Hepatocyte (in vitro differentiated cells): ENCODE data around the gene GPR3. TPM values are rescaled to one million over a fixed set of nuclear protein-coding genes. Genes with fewer than 3 reads are reported as not detected.
"Not testable (repeated sequence)": the region's sequence is repeated elsewhere in the genome, so short reads cannot be mapped to it uniquely, and the experiment has no call there.

Experiments used
- DNase-seq: peaks from one replicate; pipeline ENCODE4 v3.0.0-alpha.2; 2016; ENCODE audit warnings: low spot score
- H2AFZ ChIP-seq: fragments of 200-600 bp; sonication (generic); 2 replicates; pipeline ENCODE4 v1.6.0; 2016; ENCODE audit warnings: antibody characterized with exemption, mild to moderate bottlenecking
- H3K27ac ChIP-seq: fragments of 200-600 bp; sonication (generic); 2 replicates; pipeline ENCODE4 v1.5.1; 2016; ENCODE audit warnings: mild to moderate bottlenecking
- H3K27me3 ChIP-seq: fragments of 200-600 bp; sonication (generic); 2 replicates; pipeline ENCODE4 v1.6.1; 2016
- H3K36me3 ChIP-seq: fragments of 200-600 bp; sonication (generic); replicated peaks from 2 replicates; pipeline ENCODE4 v1.5.1; 2016; ENCODE audit warnings: low read depth; ENCODE audit not compliant: insufficient read depth
- H3K4me1 ChIP-seq: fragments of 200-600 bp; sonication (generic); 2 replicates; pipeline ENCODE4 v1.5.1; 2016; ENCODE audit warnings: mild to moderate bottlenecking, moderate library complexity; ENCODE audit not compliant: insufficient read depth
- H3K4me2 ChIP-seq: fragments of 200-600 bp; sonication (generic); 2 replicates; pipeline ENCODE4 v1.6.0; 2016
- H3K4me3 ChIP-seq: fragments of 200-600 bp; sonication (generic); 2 replicates; pipeline ENCODE4 v1.5.1; 2016; ENCODE audit warnings: mild to moderate bottlenecking
- H3K79me2 ChIP-seq: fragments of 200-600 bp; sonication (generic); 2 replicates; pipeline ENCODE4 v1.6.0; 2017; ENCODE audit warnings: mild to moderate bottlenecking
- H3K9me2 ChIP-seq: fragments of 200-600 bp; sonication (generic); replicated peaks from 2 replicates; pipeline ENCODE4 v1.6.0; 2017; ENCODE audit warnings: mild to moderate bottlenecking; ENCODE audit not compliant: insufficient read depth
- H3K9me3 ChIP-seq: fragments of 200-600 bp; sonication (generic); 2 replicates; pipeline ENCODE4 v1.5.1; 2016; ENCODE audit warnings: low read depth, mild to moderate bottlenecking
- H4K20me1 ChIP-seq: fragments of 200-600 bp; sonication (generic); 2 replicates; pipeline ENCODE4 v1.6.0; 2016; ENCODE audit warnings: mild to moderate bottlenecking; ENCODE audit not compliant: insufficient read depth, poor library complexity, severe bottlenecking
- EZH2 ChIP-seq: fragments of 200-600 bp; sonication (generic); IDR thresholded peaks from 2 replicates; pipeline ENCODE4 v1.6.1; 2016; ENCODE audit warnings: antibody characterized with exemption, mild to moderate bottlenecking, borderline replicate concordance
- EZH2phosphoT487 ChIP-seq: fragments of 200-600 bp; sonication (generic); IDR thresholded peaks from one replicate; pipeline ENCODE4 v1.6.1; 2018; ENCODE audit warnings: antibody characterized with exemption, mild to moderate bottlenecking, low read depth, moderate library complexity; ENCODE audit not compliant: unreplicated experiment, severe bottlenecking
- WGBS: methylation state at CpG from one replicate; pipeline ENCODE4 v1.1.6; 2016; ENCODE audit warnings: low lambda C conversion rate; ENCODE audit errors: missing lambda C conversion rate; 5-methylcytosine and 5-hydroxymethylcytosine counted together
- polyA plus RNA-seq: library from polyadenylated mRNA; unstranded; fragments of >200 nt; fragmentation: Nextera tagmentation; extraction: Ambion mirVana; gene quantifications from 2 replicates; pipeline ENCODE4 v1.2.1, GENCODE V29; 2016
- total RNA-seq: library from RNA; depleted of rRNA; stranded (reverse); fragments of >200 nt; gene quantifications from 2 replicates; pipeline ENCODE4 v1.2.3, GENCODE V29; 2014
- TF ChIP-seq, protein P1 (sequence below): fragments of 200-600 bp; sonication (generic); IDR thresholded peaks from 2 replicates; pipeline ENCODE4 v1.5.1; 2016; ENCODE audit warnings: antibody characterized with exemption, mild to moderate bottlenecking; ENCODE audit not compliant: poor library complexity

Gene GPR3
- total and polyA plus RNA-seq, 2 experiments from 2014 or later = 0.47 to 2.2 TPM

- H3K4me3 ChIP-seq = no peak overlapping the region
- peaks cover 17% of the 10 kb centered on the region for H3K4me1 ChIP-seq
- H3K4me2 ChIP-seq = no peak overlapping the region
- H4K20me1 ChIP-seq = no peaks in the 10 kb centered on the region
- H3K79me2 ChIP-seq = no peaks in the 10 kb centered on the region
- H3K27me3 ChIP-seq = no peaks in the 10 kb centered on the region
- no peaks in the 10 kb centered on the region for H3K9me3 ChIP-seq
- peak overlapping the region; percentile 72 for H3K27ac ChIP-seq
- H3K36me3 ChIP-seq = no peaks in the 10 kb centered on the region
- DNase-seq = peak; percentile 56
- 71% methylated on average over 24 of the region's 24 CpGs for WGBS
- no peak overlapping the region for H2AFZ ChIP-seq
- H3K9me2 ChIP-seq = no peaks in the 10 kb centered on the region
- TF ChIP-seq, protein P1, sequence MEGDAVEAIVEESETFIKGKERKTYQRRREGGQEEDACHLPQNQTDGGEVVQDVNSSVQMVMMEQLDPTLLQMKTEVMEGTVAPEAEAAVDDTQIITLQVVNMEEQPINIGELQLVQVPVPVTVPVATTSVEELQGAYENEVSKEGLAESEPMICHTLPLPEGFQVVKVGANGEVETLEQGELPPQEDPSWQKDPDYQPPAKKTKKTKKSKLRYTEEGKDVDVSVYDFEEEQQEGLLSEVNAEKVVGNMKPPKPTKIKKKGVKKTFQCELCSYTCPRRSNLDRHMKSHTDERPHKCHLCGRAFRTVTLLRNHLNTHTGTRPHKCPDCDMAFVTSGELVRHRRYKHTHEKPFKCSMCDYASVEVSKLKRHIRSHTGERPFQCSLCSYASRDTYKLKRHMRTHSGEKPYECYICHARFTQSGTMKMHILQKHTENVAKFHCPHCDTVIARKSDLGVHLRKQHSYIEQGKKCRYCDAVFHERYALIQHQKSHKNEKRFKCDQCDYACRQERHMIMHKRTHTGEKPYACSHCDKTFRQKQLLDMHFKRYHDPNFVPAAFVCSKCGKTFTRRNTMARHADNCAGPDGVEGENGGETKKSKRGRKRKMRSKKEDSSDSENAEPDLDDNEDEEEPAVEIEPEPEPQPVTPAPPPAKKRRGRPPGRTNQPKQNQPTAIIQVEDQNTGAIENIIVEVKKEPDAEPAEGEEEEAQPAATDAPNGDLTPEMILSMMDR = peak; percentile 31
- TF ChIP-seq EZH2 = no peak
Observed at GRCh38 chr1:27403065-27403726, 10.8 kb downstream of the GPR3 start.

DNA sequence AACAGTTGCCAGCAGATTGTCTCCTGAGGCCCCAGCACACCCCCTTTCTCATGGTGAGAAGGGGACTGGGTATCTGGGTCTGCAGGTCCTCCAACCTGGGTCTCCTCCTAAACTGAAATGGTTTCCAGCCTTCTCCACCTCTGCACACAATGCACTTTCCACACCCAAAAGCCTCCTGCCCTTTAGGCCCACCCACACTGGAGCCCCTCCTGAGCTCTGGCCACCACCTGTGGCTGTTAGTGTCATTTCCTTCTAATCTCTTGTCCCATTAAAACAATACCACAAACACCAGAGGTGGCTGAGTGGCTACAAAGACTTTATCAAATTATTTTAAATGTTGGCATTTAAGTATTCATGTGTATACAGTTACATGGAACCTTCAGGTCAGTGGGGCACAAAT lies 11.5 kb downstream of the GPR3 start:
- H3K36me3 ChIP-seq = no peaks in the 10 kb centered on the region
- no peak overlapping the region for H3K4me3 ChIP-seq
- no peak overlapping the region for H3K4me2 ChIP-seq
- DNase-seq = no peak
- no peaks in the 10 kb centered on the region for H3K79me2 ChIP-seq
- no peaks in the 10 kb centered on the region for H4K20me1 ChIP-seq
- H3K9me2 ChIP-seq = no peaks in the 10 kb centered on the region
- H2AFZ ChIP-seq = no peak overlapping the region
- H3K4me1 ChIP-seq = peaks cover 17% of the 10 kb centered on the region
- H3K27me3 ChIP-seq = no peaks in the 10 kb centered on the region
- H3K27ac ChIP-seq = peak overlapping the region; percentile 72
- TF ChIP-seq, protein P1 = no peak
- TF ChIP-seq EZH2phosphoT487 (no peak), EZH2 (no peak)
- no peaks in the 10 kb centered on the region for H3K9me3 ChIP-seq

GRCh38 chr1:27405074-27405473 lies 12.7 kb downstream of the GPR3 start:
- Histone ChIP-seq H3K36me3 (no peaks in the 10 kb centered on the region), H3K4me3 (no peak overlapping the region), H3K4me2 (no peak overlapping the region), H4K20me1 (no peaks in the 10 kb centered on the region), H3K4me1 (peaks cover 17% of the 10 kb centered on the region), H3K9me3 (no peaks in the 10 kb centered on the region), H2AFZ (no peak overlapping the region), H3K9me2 (no peaks in the 10 kb centered on the region), H3K79me2 (no peaks in the 10 kb centered on the region), H3K27ac (no peak overlapping the region), H3K27me3 (no peaks in the 10 kb centered on the region)
- no peak for TF ChIP-seq EZH2phosphoT487
- TF ChIP-seq, protein P1 = no peak
- DNase-seq = no peak
- WGBS = 64% methylated on average over 13 of the region's 13 CpGs

- not testable (repeated sequence) for H3K27ac ChIP-seq, DNase-seq, H3K9me3 ChIP-seq, H2AFZ ChIP-seq, H3K79me2 ChIP-seq, H3K4me3 ChIP-seq, H3K36me3 ChIP-seq, H3K4me2 ChIP-seq, H3K9me2 ChIP-seq, H3K27me3 ChIP-seq, H4K20me1 ChIP-seq
- 70% methylated on average over 17 of the region's 18 CpGs for WGBS
- H3K4me1 ChIP-seq = peaks cover 17% of the 10 kb centered on the region
Observed at GRCh38 chr1:27405598-27406361, 13.4 kb downstream of the GPR3 start.
